ENCODE data around the gene MRPS9. TPM values are rescaled to one million over a fixed set of nuclear protein-coding genes. Genes with fewer than 3 reads are reported as not detected.

Gene MRPS9
- total RNA-seq, 1 donor: 17.8 TPM

DNA sequence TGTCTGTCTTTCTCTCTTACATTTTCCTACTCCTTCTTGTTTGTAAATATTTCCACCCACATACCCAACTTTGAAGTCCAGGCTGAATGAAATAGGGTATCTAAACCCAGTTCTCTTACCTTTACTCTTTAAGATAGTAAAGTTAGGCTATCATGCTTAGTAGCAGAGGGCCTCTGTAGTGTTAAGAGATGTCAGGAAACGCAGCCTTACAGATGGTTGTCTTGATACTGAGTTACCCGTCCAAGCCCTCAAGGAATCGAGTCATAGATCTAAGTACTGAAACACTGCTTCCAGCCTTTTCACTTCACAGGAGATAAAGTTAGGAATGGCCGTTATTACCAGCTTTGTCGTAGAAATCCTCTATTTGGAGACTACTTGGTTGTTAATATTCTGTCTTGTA lies 24.3 kb downstream of the MRPS9 start:
- no peak for TF ChIP-seq CTCF (IDR thresholded peaks at IDR 0.05; ENCODE audit: insufficient read depth, low read length)

GRCh38 chr2:105068387-105068786 lies 30.5 kb downstream of the MRPS9 start:
- no peak for DNase-seq (ENCODE audit: low read depth)
- TF ChIP-seq CTCF (IDR thresholded peaks at IDR 0.05; ENCODE audit: insufficient read depth, low read length): no peak
- no peak overlapping the region for H3K4me3 ChIP-seq (ENCODE audit: low read depth, low read length)

More for the DNA sequence above, 24.3 kb downstream of the MRPS9 start:
- H3K4me3 ChIP-seq (ENCODE audit: low read depth, low read length): no peak overlapping the region
- no peak for DNase-seq (ENCODE audit: low read depth)

DNA sequence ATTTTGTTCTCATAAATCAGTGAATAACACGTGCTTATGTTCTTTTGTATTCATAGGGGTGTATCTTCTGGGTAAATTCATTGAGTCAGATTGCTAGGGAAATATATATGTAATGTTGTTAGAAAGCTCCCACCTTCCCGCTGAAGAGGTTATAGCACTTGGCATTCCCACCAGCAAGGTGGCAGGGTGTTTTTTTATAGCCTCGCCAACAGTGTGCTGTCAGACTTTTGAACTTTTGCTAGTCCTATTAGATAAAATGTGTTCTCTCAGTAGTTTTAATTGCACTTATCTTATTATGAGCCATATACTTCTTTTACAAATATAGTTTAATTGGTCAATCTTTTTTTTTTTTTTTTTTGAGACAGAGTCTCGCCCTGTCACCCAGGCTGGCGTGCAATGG lies 31.0 kb downstream of the MRPS9 start:
- H3K4me3 ChIP-seq (ENCODE audit: low read depth, low read length): no peak overlapping the region
- DNase-seq (ENCODE audit: low read depth): no peak
- no peak for TF ChIP-seq CTCF (IDR thresholded peaks at IDR 0.05; ENCODE audit: insufficient read depth, low read length)

DNA sequence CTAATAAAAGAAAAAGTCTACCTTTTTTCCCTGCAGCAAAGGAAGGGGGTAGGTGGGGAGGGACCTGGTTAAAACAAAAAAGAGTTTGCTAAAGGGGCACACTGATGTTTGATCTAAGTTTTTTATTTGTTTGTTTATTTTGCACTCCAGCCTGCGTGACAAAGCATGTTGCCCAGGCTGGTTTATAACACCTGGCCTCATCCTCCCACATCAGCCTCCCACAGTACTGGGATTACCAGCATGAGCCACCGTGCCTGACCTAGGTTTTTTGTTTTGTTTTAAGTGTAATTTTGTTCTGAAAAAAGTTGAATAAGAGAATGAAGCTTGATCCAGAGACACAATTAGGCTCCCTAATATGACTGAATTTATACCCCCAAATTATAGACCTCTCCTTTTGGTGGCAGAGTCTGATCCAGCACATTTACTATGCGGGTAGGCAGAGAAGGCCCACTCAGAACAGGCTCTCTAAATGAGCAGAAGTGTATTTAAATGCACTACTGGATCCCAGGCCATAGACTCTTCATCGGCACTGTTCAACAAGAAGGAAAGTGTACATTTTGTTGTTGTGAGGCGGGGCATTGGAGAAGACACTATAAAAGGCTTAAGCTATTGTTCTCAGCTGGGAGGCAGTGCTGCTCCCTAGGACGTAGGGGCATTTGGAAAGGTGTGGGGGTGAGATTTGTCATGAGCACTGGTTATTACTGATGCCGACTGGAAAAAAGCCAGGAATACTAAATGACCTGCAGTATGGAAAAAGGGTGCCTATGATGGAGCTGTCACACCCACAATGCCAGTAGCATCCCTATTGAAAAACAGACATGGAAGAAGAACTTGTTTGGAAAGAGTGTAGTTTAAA lies 32.4 kb downstream of the MRPS9 start:
- no peak overlapping the region for H3K4me3 ChIP-seq (ENCODE audit: low read depth, low read length)
- TF ChIP-seq CTCF (IDR thresholded peaks at IDR 0.05; ENCODE audit: insufficient read depth, low read length): no peak
- DNase-seq (ENCODE audit: low read depth): no peak

GRCh38 chr2:105071379-105071778 lies 33.5 kb downstream of the MRPS9 start:
- H3K4me3 ChIP-seq (ENCODE audit: low read depth, low read length): no peak overlapping the region
- TF ChIP-seq CTCF (IDR thresholded peaks at IDR 0.05; ENCODE audit: insufficient read depth, low read length): no peak
- no peak for DNase-seq (ENCODE audit: low read depth)

- no peak overlapping the region for H3K4me3 ChIP-seq (ENCODE audit: low read depth, low read length)
- TF ChIP-seq CTCF (IDR thresholded peaks at IDR 0.05; ENCODE audit: insufficient read depth, low read length): no peak
- no peak for DNase-seq (ENCODE audit: low read depth)
Observed at GRCh38 chr2:105072039-105072438, 34.2 kb downstream of the MRPS9 start.
